ENCODE data around the gene MYH16.

- TF ChIP-seq EZH2 (IDR thresholded peaks at IDR 0.05; ENCODE audit: insufficient read depth, poor library complexity, severe bottlenecking) (no peak), EZH2phosphoT487 (IDR thresholded peaks at IDR 0.05; ENCODE audit: insufficient read depth, low read depth) (no peak)
Observed at GRCh38 chr7:99252166-99252895, 20.3 kb upstream of the MYH16 start.

Measured in GM23248 (cell line).